K562 (cell line): Measurements from ENCODE around the gene FRMD1. TPM values are rescaled to one million over a fixed set of nuclear protein-coding genes. Genes with fewer than 3 reads are reported as not detected.

ENCODE experiments used
- BHLHE40 ChIP-seq: IDR thresholded peaks from 2 replicates; pipeline ENCODE4 v1.6.1; 2011; ENCODE audit warnings: low read length, improper control_type of control experiment
- BRD4 ChIP-seq: fragments of 200-600 bp; sonication (generic); IDR thresholded peaks from 2 replicates; pipeline ENCODE4 v1.6.1; 2017; ENCODE audit warnings: inconsistent platforms
- DIDO1 ChIP-seq: fragments of 450-650 bp; IDR thresholded peaks from 2 replicates; pipeline ENCODE4 v1.6.1; 2016; ENCODE audit warnings: low read depth, missing biosample characterization, missing genetic modification characterization
- DNMT1 ChIP-seq: fragments of 450-650 bp; IDR thresholded peaks from 2 replicates; pipeline ENCODE4 v1.6.1; 2016; ENCODE audit warnings: antibody characterized with exemption, mild to moderate bottlenecking
- EP300 ChIP-seq: IDR thresholded peaks from 2 replicates; pipeline ENCODE4 v1.6.1; 2012; ENCODE audit warnings: low read length, improper control_type of control experiment
- EZH2 ChIP-seq: IDR thresholded peaks from 2 replicates; pipeline ENCODE4 v1.6.1; 2012; ENCODE audit warnings: low read depth, mild to moderate bottlenecking, inconsistent platforms, low read length, borderline replicate concordance
- FOS ChIP-seq: IDR thresholded peaks from 3 replicates; pipeline ENCODE4 v1.6.1; 2011; ENCODE audit not compliant: insufficient read length; ENCODE audit errors: extremely low read depth
- GTF2F1 ChIP-seq: IDR thresholded peaks from 2 replicates; pipeline ENCODE4 v1.6.1; 2011; ENCODE audit warnings: low read depth, low read length, improper control_type of control experiment
- KAT7 ChIP-seq: sonication (generic); formaldehyde crosslinking; IDR thresholded peaks from 2 replicates; pipeline ENCODE4 v1.8.0; 2022; ENCODE audit warnings: missing genetic modification reagents, mild to moderate bottlenecking, borderline replicate concordance
- TEAD4 ChIP-seq, 2 experiments: sonication (generic) in 1 of 2; formaldehyde crosslinking in 1 of 2; IDR thresholded peaks; 2 replicates each; pipeline versions ENCODE4 v1.6.1 to v1.8.0; 2012 to 2022; ENCODE audit warnings: borderline replicate concordance in 1 of 2, inconsistent platforms in 1 of 2, low read length in 1 of 2, mild to moderate bottlenecking in 1 of 2, missing genetic modification reagents in 1 of 2
- TRIM24 ChIP-seq, 2 experiments: fragments of 450-650 bp; IDR thresholded peaks; 2 replicates each; pipeline ENCODE4 v1.6.1; 2016
- ZNF12 ChIP-seq: sonication (generic); formaldehyde crosslinking; IDR thresholded peaks from 2 replicates; pipeline ENCODE4 v1.4.0; 2020; ENCODE audit warnings: mild to moderate bottlenecking, missing genetic modification reagents
- ZNF408 ChIP-seq: fragments of 250-450 bp; sonication (Bioruptor Pico); IDR thresholded peaks from 2 replicates; pipeline ENCODE4 v1.4.0; 2020; ENCODE audit warnings: low read depth, mild to moderate bottlenecking, moderate library complexity
- polyA plus RNA-seq, 8 experiments: library from polyadenylated mRNA; depleted of rRNA in 4 of 8; stranded (reverse) in 5 of 8; unstranded in 3 of 8; fragments of >200 nt; fragmentation: Nextera tagmentation in 2 of 8; fragmentation: Illumina TruSeq in 1 of 8; extraction: Ambion mirVana in 2 of 8; extraction: Trizol in 1 of 8; gene quantifications; 2 replicates each; pipeline versions ENCODE4 v1.2.1 to v1.2.3, GENCODE V29; 2011 to 2014; ENCODE audit warnings: inconsistent platforms in 1 of 8, missing spikeins in 1 of 8
- total RNA-seq, 7 experiments: library from RNA; depleted of rRNA in 6 of 7; stranded (reverse); fragments of >200 nt in 6 of 7; fragmentation: Illumina TruSeq in 2 of 7; extraction: Trizol in 2 of 7; gene quantifications; 2 replicates each; pipeline versions ENCODE4 v1.2.1 to v1.2.3, GENCODE V29; 2011 to 2021; ENCODE audit warnings: low replicate concordance in 1 of 7
- TF ChIP-seq, protein P1 (sequence below), 2 experiments: IDR thresholded peaks; 2 replicates each; pipeline ENCODE4 v1.6.1; 2012; ENCODE audit warnings: improper control_type of control experiment in 2 of 2, low read depth in 2 of 2, low read length in 2 of 2, borderline replicate concordance in 1 of 2
- TF ChIP-seq, protein P2 (sequence below): fragments of 200-800 bp; sonication (Bioruptor generic); IDR thresholded peaks from 2 replicates; pipeline ENCODE4 v1.6.1; 2017; ENCODE audit warnings: missing genetic modification characterization, missing compliant biosample characterization
- TF ChIP-seq, protein P3 (sequence below): fragments of 450-650 bp; formaldehyde crosslinking; IDR thresholded peaks from 2 replicates; pipeline ENCODE4 v1.4.0; 2020; ENCODE audit warnings: mild to moderate bottlenecking, moderate library complexity
- TF ChIP-seq, protein P4 (sequence below), 3 experiments: fragments of 200-800 bp in 1 of 3; sonication (Bioruptor generic) in 1 of 3; sonication (generic) in 1 of 3; formaldehyde crosslinking in 1 of 3; IDR thresholded peaks; 2 replicates each; pipeline versions ENCODE4 v1.6.1 to v1.8.0; 2016 to 2022; ENCODE audit warnings: mild to moderate bottlenecking in 2 of 3, missing compliant biosample characterization in 2 of 3, missing genetic modification characterization in 2 of 3, missing genetic modification reagents in 1 of 3
- TF ChIP-seq, protein P5 (sequence below), 2 experiments: fragments of 450-650 bp in 1 of 2; sonication (generic) in 1 of 2; formaldehyde crosslinking; conservative IDR thresholded peaks; 2 replicates each; pipeline versions ENCODE4 v1.4.0 to v1.8.1; 2020 to 2022; ENCODE audit warnings: mild to moderate bottlenecking in 1 of 2, missing genetic modification reagents in 1 of 2

The FRMD1 gene
- total and polyA plus RNA-seq, 9 of the 15 experiments (the other 6 are each of a cell fraction or from before 2014, with no cell fraction given) = 0.01 to 0.04 (median 0.01) TPM; not detected in 6

DNA sequence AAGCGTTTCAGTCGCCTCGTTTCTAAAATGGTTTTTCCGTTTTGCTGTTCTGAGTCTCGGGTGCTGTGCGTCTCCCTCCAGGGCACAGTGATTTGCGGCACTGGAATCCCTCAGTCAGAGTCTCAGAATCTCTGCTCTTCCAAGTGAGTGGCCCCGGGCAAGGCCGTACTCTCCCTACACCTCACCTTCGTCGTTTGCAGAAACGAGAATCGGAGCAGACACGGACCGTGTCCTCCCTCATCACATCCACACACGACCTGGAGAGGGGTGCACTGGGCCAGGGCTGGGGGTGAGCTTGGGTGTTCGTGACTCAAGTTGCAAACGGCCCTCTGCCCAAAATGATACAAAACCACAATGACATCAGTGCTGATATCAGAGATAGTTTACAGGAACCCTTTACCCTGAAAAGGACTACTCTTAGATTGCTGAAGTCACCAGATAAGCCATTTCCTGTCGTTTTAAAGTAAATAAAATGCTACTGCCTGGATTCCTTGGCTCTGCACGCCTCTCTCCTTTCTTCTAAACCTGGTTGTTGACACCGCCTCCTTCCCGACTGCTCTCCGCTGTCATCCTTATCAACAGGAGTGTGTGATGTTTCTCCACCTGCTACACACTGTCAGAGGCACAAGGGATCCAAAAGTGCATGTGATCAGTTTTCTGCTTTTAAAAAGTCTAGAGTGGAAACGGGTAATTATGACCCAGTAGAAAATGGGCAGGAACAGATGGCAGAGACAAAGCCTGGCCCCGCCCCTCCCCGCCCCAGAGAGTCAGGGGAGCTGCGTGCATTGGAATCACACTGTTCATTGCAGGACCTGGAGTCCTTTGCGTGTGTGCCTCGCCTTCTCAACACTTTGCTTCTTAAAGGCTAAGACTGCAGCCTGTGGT is 43.1 kb downstream of the FRMD1 start (continued):
- TF ChIP-seq, protein P1, sequence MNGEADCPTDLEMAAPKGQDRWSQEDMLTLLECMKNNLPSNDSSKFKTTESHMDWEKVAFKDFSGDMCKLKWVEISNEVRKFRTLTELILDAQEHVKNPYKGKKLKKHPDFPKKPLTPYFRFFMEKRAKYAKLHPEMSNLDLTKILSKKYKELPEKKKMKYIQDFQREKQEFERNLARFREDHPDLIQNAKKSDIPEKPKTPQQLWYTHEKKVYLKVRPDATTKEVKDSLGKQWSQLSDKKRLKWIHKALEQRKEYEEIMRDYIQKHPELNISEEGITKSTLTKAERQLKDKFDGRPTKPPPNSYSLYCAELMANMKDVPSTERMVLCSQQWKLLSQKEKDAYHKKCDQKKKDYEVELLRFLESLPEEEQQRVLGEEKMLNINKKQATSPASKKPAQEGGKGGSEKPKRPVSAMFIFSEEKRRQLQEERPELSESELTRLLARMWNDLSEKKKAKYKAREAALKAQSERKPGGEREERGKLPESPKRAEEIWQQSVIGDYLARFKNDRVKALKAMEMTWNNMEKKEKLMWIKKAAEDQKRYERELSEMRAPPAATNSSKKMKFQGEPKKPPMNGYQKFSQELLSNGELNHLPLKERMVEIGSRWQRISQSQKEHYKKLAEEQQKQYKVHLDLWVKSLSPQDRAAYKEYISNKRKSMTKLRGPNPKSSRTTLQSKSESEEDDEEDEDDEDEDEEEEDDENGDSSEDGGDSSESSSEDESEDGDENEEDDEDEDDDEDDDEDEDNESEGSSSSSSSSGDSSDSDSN (IDR thresholded peaks at IDR 0.05; ENCODE audit: borderline replicate concordance in 1 of 2, low read depth in 2 of 2, low read length in 2 of 2) = 0 out of 4 replicates have a peak, but pooled peaks of 1 of the 2 experiments have one; percentile 5
- TF ChIP-seq BHLHE40 (peak; percentile 16), GTF2F1 (no peak), KAT7 (no peak), BRD4 (no peak), EP300 (peak; percentile 85), TRIM24 (IDR thresholded peaks at IDR 0.05) (peak in 1 of 2 experiments; percentile 68; a peak in 1 of 4 replicates), TEAD4 (IDR thresholded peaks at IDR 0.05; ENCODE audit: low read length) (peak; percentile 87), TEAD4 (CRISPR knock-in tag; IDR thresholded peaks at IDR 0.05; ENCODE audit: borderline replicate concordance) (no peak), FOS (peak; percentile 2), ZNF408 (no peak), ZNF12 (peak; percentile 40; the same call in 1 of the 2 replicates), EZH2 (0 out of 2 replicates have a peak, but pooled peaks have one; percentile 73), DIDO1 (peak; percentile 17; the same call in 1 of the 2 replicates), DNMT1 (no peak)
- TF ChIP-seq, protein P2, sequence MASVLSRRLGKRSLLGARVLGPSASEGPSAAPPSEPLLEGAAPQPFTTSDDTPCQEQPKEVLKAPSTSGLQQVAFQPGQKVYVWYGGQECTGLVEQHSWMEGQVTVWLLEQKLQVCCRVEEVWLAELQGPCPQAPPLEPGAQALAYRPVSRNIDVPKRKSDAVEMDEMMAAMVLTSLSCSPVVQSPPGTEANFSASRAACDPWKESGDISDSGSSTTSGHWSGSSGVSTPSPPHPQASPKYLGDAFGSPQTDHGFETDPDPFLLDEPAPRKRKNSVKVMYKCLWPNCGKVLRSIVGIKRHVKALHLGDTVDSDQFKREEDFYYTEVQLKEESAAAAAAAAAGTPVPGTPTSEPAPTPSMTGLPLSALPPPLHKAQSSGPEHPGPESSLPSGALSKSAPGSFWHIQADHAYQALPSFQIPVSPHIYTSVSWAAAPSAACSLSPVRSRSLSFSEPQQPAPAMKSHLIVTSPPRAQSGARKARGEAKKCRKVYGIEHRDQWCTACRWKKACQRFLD (CRISPR knock-in tag) = peak; percentile 66; the same call in 1 of the 2 replicates
- TF ChIP-seq, protein P3, sequence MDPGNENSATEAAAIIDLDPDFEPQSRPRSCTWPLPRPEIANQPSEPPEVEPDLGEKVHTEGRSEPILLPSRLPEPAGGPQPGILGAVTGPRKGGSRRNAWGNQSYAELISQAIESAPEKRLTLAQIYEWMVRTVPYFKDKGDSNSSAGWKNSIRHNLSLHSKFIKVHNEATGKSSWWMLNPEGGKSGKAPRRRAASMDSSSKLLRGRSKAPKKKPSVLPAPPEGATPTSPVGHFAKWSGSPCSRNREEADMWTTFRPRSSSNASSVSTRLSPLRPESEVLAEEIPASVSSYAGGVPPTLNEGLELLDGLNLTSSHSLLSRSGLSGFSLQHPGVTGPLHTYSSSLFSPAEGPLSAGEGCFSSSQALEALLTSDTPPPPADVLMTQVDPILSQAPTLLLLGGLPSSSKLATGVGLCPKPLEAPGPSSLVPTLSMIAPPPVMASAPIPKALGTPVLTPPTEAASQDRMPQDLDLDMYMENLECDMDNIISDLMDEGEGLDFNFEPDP (CRISPR knock-in tag) = no peak
- TF ChIP-seq, protein P4, sequence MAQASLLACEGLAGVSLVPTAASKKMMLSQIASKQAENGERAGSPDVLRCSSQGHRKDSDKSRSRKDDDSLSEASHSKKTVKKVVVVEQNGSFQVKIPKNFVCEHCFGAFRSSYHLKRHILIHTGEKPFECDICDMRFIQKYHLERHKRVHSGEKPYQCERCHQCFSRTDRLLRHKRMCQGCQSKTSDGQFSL (CRISPR knock-in tag; IDR thresholded peaks at IDR 0.05) = 0 out of 2 replicates have a peak, but pooled peaks have one; percentile 13
- TF ChIP-seq, protein P4 (tag; IDR thresholded peaks at IDR 0.05) = 0 out of 4 replicates have a peak, but pooled peaks of 1 of the 2 experiments have one; percentile 1
- TF ChIP-seq, protein P5, sequence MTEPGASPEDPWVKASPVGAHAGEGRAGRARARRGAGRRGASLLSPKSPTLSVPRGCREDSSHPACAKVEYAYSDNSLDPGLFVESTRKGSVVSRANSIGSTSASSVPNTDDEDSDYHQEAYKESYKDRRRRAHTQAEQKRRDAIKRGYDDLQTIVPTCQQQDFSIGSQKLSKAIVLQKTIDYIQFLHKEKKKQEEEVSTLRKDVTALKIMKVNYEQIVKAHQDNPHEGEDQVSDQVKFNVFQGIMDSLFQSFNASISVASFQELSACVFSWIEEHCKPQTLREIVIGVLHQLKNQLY (CRISPR knock-in tag; conservative IDR thresholded peaks at IDR 0.05) = no peak
